Islet of Langerhans (tissue), 1 donor: ENCODE data around the gene HELZ.
"Not testable (repeated sequence)": the region's sequence is repeated elsewhere in the genome, so short reads cannot be mapped to it uniquely, and the experiment has no call there.

ENCODE experiments used
- FAIRE-seq: peaks from one replicate; lab custom pipeline; 2011; peaks lifted over from hg19 to GRCh38; lab: Jason Lieb, UNC

The HELZ gene, protein sequence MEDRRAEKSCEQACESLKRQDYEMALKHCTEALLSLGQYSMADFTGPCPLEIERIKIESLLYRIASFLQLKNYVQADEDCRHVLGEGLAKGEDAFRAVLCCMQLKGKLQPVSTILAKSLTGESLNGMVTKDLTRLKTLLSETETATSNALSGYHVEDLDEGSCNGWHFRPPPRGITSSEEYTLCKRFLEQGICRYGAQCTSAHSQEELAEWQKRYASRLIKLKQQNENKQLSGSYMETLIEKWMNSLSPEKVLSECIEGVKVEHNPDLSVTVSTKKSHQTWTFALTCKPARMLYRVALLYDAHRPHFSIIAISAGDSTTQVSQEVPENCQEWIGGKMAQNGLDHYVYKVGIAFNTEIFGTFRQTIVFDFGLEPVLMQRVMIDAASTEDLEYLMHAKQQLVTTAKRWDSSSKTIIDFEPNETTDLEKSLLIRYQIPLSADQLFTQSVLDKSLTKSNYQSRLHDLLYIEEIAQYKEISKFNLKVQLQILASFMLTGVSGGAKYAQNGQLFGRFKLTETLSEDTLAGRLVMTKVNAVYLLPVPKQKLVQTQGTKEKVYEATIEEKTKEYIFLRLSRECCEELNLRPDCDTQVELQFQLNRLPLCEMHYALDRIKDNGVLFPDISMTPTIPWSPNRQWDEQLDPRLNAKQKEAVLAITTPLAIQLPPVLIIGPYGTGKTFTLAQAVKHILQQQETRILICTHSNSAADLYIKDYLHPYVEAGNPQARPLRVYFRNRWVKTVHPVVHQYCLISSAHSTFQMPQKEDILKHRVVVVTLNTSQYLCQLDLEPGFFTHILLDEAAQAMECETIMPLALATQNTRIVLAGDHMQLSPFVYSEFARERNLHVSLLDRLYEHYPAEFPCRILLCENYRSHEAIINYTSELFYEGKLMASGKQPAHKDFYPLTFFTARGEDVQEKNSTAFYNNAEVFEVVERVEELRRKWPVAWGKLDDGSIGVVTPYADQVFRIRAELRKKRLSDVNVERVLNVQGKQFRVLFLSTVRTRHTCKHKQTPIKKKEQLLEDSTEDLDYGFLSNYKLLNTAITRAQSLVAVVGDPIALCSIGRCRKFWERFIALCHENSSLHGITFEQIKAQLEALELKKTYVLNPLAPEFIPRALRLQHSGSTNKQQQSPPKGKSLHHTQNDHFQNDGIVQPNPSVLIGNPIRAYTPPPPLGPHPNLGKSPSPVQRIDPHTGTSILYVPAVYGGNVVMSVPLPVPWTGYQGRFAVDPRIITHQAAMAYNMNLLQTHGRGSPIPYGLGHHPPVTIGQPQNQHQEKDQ (N-terminal part only)

DNA sequence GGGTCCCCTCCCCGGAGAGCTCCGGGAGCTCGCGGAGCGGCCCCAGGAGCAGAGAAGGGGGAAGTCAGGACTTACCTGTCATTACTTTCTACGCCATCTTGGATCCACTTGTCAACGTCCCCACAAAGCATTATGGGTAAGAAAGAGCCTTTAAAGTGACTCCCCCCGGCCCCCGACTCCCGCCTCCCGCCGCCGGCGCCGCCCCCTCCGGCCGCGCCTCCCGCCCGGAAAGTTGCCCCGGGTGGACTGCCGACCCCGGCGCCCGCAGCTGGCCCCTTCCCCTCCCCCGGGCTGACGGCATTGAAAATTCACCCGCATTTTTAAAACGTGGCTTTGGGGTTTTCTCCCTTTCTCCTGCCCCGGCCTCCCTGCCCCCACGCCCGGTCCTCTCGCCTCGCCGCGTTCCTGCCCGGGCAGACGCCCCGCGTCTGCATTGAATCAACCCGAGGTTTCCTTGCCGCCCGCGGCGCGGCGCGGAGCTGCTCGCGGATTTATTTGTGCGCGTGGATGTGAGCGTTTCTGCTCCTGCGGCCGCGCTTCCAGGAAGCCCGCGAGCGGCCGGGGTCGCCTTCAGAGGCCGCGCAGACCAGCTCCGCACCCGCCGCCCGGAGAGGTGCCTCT, at the start of gene HELZ:
Gene HELZ (minus strand): TSS at position 124 of the 621 bp plus-strand sequence. CDS start 26,392 bp downstream, outside the sequence.
- no peak for FAIRE-seq

DNA sequence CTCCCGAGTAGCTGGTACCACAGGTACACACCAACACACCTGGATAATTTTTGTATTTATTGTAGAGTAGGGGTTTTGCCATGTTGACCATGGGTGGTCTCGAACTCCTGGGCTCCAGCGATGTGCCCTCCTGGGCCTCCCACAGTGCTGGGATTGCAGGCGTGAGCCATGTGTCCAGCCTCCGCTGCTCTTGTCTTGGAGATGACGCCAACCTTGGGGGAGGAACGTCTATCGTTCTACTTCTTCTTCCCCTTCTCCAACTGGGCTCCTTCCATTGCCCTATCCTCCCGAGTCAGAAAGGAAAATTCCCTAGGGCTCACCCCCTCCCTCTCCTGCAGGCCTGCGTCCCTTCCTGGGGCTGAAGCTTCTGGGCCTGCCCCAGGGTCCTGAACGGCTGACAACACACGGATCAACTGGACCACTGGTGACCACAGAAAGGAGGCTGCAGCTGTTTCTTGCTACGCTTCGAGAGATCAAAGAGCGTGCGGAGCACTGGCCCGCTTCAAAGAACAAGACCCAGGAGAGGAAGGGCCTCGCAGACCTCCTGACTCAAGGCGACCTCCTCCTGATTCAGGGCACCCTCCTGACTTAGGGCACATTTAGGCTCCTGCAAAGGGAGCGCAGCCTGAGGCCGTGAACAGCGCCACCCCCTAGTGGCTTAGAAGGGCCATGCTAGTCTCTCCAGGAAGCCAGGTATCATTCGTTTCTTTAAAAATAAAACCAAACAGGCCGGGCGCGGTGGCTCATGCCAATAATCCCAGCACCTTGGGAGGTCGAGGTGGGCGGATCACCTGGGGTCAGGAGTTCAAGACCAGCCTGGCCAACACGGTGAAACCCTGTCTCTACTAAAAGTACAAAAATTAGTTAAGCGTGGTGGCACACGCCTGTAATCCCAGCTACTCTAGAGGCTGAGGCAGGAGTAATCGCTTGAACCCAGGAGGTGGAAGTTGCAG, 48.5 kb upstream of the HELZ start:
- FAIRE-seq, result no peak

DNA sequence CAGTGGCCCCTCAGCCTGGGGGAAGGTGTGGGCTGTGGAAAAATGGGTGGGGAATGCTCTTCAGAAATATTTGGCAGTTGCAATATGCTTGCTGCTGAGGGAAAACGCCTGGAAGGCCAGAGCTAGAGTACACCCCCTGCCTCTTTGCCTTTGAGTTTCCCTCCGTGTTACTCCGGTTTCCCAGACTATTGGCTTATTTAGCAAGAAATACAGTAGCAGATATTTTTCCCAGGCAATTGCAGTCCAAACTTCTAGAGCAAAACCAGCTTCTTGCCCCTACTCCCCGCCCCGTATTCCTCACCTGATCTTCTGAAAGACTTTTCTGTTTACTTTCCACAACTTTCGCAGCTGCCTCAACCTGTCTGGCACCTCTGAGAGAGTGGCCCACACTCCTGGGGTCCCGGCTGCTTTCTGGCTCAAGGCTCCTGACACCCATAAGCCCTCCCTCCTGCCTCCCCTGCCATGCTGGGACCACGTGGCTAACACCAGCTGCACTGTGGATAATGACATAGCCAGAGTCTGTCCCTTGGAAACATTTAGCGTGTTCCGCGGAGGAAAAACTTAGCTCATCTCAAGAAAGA, 45.8 kb upstream of the HELZ start:
- no peak for FAIRE-seq

DNA sequence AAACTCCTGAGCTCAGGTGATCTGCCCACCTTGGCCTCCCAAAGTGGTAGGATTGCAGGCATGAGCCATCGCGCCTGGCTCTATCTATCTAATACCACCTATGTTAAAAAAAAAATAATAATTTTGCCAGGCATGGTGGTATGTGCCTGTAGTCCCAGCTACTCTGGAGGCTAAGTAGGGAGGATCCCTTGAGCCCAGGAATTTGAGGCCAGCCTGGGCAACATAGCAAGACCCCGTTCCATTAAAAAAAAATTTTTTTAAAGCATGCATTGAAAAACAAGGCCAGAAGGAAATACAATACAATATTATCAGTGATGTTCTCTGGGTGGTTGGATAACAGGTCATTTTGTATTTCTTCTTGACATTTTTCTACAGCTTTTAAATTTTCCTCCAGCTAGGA, 45.2 kb upstream of the HELZ start:
- FAIRE-seq, result no peak

DNA sequence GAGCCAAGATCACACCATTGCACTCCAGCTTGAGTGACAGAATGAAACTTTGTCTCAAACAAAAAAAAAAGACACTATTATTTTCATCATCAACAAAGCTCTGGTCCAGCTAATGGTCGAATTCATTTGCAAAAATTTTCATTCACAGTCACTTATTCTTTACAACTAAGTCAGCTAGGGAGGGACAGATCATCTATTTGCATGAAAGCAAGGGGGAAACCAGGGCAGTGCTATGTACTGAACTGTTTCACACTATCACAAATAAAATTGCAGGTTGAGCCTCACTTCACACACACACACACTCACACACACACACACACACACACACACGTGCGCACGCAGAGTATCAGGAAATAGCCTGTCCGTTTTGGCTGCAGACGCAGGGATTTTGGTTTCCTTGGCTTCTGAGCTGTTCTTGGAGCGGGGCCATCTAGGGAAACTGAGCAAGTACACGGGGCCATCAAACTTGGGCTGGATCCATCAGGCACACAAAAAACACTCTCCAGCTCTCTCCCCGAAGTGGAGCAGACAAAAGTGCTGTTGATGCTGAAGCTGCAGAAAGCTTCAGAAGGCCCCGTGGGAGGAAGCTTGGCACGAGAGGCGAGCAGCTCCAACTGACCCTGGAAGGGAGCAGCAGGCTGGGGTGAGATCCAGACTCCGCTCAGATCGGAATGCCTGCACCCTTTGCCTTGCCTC, 44.3 kb upstream of the HELZ start:
- no peak for FAIRE-seq

DNA sequence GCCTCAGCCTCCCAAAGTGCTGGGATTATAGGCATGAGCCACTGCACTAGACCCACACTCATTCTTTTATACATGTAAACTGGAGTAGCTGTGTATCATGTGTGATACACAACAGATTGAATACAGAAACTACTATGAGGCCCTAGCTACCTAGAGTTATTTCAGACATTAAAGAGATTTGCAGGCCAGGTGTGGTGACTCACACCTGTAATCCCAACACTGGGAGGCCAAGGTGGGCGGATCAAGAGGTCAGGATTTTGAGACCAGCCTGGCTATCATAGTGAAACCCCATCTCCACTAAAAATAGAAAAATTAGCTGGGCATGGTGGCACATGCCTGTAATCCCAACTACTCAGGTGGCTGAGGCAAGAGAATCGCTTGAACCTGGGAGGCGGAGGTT, 41.8 kb upstream of the HELZ start:
- FAIRE-seq, result not testable (repeated sequence)

DNA sequence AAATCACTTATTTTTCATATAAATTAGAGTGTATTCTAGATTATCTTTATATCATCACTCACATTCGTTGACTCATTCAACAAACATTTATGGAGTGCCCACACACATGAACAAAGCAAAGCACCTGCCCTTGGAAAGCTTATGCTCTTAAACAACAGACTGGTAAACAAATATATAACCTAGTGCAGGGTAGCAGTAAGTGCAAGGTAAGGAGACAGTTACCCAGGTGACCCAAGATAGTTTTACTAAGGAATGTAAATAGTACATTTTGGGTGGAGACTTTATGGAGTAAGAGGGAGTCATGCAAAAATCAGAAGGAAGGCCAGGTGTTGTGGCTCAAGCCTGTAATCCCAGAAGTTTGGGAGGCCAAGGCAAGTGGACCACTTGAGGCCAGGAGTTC, 40.4 kb upstream of the HELZ start:
- FAIRE-seq, result no peak

DNA sequence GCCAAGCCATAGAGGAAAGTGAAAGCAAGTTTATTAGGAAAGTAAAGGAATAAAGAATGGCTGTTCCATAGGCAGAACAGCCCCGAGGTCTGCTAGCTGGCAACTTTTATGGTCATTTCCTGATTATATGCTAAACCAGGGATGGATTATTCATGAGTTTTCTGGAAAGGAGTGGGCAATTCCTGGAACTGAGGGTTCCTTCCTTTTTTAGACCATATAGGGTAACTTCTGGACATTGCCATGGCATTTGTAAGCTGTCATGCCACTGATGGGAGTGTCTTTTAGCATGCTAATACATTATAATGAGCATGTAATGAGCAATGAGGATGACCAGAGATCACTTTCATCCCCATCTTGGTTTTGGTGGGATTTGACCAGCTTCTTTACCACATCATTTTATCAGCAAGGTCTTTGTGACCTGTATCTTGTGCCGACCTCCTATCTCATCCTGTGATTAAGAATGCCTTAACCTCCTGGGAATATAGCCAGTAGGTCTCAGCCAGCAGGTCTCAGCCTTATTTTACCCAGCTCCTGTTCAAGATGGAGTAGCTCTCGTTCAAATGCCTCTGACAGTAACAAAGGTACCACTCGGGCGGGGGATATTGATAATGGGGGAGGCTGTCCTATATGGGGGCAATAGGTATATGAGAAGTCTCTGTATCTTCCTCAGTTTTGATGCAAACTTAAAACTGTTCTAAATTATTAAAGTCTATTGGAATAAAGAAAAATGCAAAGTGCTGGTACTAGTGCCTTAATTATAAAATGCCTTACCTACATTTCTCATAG, 38.9 kb upstream of the HELZ start:
- no peak for FAIRE-seq

DNA sequence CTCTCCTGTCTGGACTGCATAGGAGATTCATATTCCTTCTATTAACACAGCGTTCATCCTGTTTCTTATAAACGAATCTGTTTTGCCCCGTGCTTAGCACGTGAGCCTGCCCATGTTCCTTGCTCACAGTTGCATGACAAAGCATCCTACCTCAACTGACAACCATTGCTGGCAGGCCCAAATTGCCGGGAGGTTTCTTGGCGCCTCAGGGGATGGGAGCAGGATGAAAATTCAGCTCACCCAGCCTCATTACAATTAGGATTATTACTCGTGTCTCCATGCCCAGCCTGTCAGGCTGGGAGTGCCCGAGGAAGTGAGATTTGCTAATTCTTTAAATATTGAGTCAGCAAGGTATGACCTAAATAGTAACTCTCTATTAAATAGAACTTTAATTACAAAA, 36.7 kb upstream of the HELZ start:
- FAIRE-seq, result no peak

DNA sequence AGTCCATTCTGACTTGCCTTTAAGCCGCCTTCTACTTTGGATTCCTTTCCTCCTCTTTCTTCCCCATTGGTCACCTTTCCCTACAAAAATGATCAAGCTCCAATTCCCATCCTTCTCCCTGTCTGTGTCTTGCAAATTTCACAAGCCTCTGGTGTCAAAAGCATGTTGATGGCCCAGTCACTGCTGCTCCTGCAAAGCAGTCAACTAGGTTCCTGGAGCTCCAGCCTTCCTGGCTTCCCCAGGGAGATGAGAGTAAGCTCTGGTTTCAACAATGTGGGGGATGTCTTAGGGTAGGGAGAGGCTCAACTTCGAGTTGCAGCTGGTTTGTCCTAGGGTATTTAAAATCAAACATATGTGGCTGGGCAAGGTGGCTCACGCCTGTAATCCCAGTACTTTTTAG, 36.1 kb upstream of the HELZ start:
- FAIRE-seq, result no peak

DNA sequence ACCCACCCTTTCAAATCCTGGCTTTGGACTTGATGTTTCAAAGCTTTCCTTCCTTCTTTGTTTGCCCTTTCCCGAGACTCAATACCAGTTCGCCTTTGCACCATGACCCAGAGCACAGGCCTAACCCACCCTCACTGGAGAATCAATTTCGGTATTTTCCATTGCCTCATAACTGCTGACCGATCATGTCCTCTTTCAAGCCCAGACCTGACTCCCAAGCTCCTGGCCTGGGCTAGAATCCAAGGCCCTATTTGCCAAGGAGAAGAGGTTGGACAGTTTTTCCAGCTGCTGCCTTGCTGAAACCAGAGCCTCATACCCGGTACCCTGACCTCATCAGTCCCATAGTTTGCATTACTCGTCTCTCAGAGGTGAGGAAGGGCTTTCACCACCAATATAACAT, 35.3 kb upstream of the HELZ start:
- FAIRE-seq, result no peak

DNA sequence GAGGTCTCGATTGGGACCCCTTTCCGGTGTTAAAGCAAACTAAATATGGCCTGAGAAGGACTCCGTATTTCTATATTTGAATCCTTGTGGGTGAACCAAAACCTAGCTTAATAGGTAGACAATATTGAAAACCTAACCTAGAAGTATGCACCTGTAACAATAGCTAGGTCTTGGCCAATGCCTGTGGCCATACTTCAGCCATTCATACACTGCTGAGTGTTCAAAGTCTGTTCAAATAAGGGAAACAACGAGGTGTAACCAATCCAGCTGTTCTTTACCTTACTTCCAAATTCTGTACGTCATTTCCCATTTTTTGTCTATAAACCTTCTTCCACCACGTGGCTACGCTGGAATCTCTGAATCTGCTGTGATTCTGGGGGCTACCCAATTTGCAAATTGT, 34.1 kb upstream of the HELZ start:
- no peak for FAIRE-seq

DNA sequence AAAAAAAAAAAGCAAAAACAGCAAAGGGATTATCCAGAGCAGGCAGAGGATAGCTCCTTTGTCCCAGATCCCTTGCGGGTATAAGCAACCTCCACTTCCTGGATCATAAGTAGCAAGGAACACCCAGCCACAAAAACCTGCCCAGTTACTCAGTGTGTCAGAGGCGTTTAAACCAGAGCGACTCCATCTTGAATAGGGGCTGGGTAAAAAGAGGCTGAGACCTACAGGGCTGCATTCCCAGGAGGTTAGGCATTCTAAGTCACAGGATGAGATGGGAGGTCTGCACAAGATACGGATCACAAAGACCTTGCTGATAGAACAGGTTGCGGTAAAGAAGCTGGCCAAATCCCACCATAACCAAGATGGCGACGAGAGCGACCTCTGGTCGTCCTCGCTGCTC, 33.4 kb upstream of the HELZ start:
- no peak for FAIRE-seq

DNA sequence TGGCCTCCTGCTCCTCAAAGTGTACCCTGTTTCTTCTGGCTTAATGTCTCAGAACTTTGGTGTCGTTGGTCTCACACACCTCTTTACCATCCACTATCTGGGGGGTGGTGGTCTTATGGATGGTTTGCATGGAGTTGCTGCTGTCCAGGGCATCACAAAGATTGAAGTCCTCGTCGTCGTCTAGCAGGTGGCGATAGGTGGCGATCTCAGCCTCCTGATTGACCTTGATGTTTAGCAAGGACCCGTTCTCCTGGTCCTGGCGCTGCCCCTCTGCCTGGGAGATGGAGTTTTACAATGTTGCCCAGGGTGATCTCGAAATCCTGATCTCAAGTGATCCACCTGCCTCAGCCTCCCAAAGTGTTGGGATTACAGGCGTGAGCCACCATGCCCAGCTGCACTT, 31.1 kb upstream of the HELZ start:
- FAIRE-seq, result no peak

DNA sequence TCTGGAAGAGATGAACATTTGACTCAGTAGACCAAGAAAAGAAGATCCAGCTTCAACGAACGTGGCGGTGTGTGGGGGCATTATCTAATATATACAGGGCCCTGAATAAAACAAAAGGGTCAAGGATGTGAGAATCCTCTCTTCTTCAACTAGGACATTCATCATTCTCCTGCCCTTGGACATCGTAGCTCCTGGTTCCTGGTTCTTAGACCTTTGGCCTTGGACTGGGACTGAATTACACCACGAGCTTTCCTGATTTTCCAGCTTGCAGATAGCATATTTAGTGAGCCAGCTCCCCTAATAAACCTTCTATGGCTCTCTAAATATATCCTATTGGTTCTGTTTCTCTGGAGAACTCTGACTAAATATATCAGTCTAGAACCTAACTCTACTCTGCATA, 29.5 kb upstream of the HELZ start:
- FAIRE-seq, result no peak

DNA sequence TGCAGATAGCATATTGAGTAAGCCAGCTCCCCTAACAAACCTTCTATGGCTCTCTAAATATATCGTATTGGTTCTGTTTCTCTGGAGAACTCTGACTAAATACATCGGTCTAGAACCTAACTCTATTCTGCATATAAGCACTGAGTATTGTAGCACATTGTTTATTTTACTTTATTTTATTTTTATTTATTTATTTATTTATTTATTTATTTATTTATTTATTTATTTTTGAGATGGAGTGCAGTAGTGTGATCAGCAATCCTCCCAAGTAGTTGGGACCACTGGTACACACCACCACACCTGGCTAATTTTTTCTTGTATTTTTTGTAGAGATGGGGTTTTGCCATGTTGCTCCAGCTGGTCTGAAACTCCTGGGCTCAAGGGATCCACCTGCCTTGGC, 28.9 kb upstream of the HELZ start:
- no peak for FAIRE-seq

DNA sequence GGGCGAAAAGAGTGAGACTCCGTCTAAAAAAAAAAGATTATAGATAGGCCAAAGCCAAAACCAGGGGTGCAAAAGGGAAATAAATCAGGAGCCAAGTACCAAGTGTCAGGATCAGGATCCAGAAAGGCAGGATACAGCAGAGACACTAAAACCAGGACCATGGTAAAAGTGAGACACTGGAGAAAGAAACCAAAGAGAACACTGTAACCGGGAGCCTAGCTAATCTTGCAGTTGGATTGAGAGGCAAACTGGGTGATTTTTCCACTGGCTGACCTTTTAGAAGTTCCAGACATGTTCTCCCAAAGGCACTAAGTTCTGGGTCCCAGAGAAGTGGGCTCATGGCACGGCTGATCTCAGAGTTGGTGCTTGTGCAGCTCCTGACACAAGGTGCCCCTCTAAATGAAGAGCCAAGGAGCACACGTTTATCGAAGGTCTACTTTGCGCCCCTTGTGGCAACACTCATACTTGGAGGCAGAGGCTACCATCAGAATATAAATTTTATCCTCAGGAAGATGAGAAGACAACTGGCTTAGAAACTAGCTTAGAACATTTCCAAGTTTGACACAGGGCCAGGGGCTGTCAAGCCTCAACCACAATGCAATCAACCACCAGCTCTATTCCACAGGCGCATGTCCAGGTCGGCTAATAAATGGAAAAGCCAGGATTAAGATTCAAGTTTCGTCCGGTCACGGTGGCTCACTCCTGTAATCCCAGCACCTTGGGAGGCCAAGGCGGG, 27.5 kb upstream of the HELZ start:
- FAIRE-seq, result no peak

DNA sequence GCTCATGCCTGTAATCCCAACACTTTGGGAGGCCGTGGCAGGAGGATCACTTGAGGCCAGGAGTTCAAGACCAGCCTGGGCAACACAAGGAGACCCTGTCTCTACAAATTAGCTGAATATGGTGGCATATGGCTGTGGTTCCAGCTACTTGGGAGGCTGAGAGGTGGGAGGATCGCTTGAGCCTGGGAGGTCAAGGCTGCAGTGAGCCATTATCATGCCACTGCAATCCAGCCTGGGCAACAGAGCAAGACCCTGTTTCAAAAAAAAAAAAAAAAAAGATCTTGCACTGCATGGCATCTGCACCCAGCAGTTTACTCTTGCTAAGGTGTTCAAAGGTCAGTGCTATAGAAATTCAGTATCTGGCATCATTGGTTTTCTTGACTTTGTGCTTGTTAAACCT, 26.2 kb upstream of the HELZ start:
- not testable (repeated sequence) for FAIRE-seq
